SHP77 treated with DMSO at 0.1 percent for 48 hours (cell line): Measurements from ENCODE around the gene DHCR24.
"Not testable (repeated sequence)": the region's sequence is repeated elsewhere in the genome, so short reads cannot be mapped to it uniquely, and the experiment has no call there.

Experiments used
- DNase-seq: peaks from one replicate; lab custom pipeline; 2025; lab: John Stamatoyannopoulos, UW

Gene DHCR24

DNA sequence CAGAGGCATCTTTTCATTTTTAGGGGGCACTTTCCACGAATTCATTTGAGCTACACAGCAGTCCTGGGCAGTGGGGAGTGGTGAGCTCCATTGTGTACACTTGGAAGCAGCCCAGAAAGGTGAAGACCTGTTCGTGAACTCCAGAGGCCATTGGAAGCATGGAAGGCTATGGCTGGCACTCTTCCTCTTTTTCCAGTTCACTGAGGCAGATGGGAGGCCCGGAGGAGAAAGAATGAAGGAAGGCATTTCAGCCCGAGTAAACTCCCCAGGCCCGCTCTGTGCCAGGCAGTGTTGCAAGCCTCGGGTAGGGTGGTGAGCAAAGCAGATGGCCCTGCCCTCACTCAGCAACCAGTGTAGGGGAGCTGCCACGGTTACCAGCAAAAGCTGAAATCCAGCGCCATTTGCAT is 673 bp upstream of the DHCR24 start:
- peak; percentile 58 for DNase-seq

DNA sequence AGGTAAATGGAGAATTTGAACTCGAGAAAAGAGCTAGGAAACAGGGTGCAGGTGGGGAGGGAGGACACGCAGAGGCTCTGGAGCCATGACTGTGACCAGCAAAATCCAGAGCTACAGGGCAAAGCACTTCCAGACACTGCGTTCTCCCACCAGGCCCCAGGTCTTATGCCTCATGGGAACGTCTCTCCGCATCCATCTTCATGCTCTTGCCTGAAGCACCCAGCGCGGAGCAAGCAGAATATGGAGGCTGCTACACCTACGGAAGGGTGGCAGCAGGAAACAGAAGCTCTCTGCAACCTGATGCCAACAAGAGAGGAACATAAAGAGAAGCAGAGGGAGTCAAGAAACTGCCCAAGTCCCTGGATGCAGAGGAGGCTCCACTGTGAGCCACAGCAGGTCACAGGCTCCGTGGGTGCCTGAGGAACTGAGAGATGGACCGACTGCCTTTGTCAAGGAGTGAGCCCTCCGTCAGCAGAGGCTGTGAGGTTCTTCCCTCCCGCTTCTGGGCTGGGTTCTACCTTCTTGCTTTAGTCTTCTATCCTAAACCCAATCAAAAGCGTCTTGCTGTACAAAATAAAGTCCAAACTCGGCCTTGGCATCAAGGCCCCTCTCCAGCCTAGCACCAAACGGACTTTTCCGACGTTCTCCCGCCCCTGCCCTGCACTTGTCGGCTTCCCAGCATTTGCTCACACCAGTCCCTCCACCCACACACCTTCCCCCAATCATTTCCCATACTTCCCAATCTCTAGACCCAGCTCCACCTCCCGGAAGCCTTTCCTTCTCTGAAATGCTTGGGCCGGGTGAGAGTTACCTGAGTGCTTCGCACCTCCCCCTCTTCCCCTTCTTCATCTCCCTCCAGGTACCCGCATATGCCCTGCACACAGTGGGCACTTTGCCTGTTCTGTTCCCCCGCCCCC is 930 bp downstream of the DHCR24 start:
- DNase-seq: no peak

DNA sequence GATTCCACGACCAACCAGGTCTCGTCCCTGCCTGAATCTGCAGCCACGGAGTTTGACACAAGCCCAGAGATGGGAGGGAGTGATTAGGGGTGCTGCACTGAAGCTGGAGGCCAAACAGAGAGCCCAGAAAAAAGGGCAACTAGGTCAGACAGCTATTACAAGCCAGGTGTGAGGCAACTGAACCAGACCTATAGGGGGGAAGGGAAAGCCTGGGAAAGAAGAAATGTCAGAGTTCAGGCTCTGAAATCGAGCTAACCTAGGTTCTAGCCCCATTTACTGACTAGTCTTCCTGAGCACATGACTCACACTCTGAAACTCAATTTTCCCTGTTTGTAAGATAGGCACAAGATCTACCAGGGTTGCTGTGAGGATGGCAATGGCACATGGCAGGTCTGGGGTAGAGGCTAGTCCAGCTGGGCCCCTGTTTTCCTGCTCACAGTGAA is 1.7 kb downstream of the DHCR24 start:
- DNase-seq: no peak

DNA sequence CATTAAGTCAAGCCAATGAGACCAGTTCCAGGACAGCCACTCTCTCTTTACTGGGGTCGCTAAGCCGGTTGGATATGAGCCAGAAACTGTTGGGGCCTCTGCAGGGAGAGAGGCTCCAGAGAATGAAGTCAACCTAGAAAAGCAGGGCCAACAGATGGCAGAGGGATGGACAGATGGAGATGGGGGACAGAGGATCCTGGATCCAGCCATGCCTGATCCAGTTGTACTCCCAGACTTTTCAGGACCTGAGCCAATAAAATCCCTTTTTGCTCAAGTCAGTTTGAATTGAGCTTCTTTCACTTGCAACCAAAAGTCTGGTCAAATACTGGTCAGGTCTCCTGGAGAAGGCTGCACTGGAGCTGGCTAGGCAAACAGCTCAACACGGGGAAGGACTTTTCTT is 2.2 kb downstream of the DHCR24 start:
- no peak for DNase-seq

DNA sequence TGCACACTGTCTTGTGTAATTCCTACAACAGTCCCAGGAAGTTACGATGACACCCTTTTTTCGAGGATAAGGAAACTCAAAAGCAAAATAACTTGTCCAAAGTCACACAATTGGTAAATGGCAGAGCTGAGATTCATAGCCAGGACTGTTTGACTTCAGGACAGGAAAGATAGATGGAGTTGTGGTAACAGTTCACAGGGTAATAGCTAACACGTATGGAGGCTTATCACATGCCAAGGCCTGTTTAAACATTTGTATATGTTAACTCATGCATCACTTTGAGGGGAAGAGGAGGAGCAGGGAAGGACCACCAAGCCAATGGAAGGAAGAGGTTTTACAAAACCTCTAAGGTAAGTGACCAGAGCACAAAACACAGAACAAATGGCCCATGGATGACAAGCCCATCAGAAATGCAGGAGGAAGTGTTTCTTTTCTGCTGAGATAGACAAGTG is 2.8 kb downstream of the DHCR24 start:
- DNase-seq: no peak

DNA sequence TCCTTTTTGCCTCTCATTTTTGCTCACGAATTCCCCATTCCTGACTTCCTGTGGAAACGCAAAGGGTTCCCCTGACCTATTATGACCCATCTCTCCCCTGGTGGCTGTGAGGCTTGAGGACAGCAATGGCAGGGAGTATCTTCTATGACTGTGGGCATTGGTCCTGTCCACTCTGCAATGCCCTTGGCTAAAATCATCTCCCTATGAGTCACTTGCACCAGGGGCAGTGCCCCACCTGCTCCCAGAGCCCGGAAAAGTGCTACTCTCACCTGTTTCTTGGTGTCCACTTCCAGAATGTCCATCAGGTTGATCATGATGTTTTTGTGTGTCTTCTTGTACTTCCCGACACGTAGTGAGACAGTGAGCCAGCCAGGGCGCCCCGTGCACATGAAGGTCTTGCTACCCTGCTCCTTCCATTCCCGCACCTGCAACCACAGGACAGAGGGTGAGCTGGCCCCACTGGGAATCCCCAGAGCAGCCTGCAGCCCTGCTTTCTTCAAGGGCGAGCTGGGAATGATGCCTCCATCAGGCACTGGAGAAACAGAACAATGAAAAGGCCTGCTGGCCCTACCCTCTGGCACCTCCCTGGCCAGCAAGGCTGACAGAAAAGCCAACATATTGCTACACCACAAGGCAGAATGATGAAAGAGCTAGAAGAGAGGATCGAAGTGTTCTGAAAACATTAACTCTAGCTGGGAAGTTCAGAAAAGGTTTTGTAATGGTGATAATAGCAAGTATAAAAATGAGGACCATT is 3.5 kb downstream of the DHCR24 start:
- no peak for DNase-seq

DNA sequence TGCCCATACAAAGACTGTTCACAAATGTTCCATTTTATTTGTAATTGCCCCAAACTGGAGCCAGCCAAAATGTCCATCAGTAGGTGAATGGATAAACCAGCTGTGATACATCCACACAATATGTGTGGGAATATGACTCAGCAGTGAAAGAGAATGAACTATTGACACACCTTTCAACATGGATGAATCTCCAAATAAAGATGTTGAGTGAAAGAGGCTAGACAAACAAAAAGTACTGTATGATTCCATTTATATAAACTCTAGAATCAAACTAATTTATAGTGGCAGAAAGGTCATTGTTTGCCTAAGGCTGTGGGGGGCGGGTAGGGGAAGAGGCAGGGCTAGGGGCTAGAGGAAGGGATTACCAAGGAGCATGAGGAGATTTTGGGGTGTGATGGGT is 4.5 kb downstream of the DHCR24 start:
- DNase-seq: peak; percentile 47

DNA sequence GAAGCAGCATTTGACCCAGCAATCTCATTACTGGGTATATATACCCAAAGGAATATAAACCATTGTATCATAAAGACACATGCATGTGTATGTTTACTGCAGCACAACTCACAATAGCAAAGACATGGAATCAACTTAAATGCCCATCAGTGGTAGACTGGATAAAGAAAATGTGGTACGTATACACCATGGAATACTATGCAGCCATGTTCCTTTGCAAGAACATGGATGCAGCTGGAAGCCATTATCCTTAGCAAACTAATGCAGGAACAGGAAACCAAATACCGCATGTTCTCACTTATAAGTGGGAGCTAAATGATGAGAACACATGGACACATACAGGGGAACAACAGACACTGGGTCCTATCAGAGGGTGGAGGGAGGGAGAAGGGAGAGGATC is 5.4 kb downstream of the DHCR24 start:
- DNase-seq: not testable (repeated sequence)

DNA sequence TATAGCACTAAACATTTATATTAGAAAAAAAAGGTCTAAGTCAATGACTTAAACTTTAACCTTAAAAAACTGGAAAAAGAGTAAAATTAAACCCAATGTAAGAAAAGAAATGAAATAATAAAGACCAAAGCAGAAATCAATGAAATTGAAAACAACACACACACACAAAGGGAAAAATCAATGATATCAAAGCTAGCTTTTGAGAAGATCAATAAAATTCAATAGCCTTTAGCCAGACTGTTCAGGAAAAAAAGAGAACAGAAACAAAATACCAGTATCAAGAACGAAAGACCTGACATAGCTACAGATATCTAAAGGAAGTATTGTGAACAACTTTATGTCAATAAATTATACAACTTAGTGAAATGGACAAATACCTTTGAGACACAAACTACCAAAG is 7.1 kb downstream of the DHCR24 start:
- no peak for DNase-seq

DNA sequence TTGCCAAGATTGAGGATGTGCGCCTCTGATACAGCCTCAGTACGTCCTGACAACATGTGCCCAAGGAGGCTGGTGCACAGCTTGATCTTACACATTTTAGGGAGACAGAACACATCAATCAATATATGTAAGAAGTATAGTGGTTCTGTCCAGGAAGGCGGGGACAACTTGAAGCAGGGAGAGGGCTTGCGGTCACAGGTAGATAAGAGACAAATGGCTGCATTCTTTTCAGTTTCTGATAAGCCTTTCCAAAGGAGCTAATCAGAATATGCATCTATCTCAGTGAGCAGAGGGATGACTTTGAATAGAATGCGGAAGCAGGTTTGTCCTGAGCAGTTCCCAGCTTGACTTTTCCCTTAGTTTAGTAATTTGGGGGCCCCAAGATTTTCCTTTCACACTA is 10.2 kb downstream of the DHCR24 start:
- DNase-seq: no peak

DNA sequence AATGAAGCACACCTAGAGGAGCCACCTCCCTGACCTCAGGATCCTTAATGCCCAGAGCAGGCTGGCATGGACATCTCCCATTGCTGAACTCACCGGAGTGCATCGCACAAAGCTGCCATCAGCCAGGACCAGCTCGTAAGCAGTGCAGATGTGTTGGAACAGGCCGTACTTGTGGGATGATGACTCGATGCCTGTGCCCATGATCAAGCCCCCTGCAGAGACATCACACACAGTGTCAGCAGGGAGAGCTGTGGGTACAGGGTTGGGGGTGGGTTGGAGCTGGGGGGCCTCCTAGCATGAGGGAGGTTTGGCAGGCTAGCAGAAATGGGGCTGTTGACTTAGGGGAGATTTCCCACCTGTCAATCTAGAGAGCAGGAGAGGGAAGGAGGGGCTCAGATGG is 12.0 kb downstream of the DHCR24 start:
- DNase-seq: no peak

DNA sequence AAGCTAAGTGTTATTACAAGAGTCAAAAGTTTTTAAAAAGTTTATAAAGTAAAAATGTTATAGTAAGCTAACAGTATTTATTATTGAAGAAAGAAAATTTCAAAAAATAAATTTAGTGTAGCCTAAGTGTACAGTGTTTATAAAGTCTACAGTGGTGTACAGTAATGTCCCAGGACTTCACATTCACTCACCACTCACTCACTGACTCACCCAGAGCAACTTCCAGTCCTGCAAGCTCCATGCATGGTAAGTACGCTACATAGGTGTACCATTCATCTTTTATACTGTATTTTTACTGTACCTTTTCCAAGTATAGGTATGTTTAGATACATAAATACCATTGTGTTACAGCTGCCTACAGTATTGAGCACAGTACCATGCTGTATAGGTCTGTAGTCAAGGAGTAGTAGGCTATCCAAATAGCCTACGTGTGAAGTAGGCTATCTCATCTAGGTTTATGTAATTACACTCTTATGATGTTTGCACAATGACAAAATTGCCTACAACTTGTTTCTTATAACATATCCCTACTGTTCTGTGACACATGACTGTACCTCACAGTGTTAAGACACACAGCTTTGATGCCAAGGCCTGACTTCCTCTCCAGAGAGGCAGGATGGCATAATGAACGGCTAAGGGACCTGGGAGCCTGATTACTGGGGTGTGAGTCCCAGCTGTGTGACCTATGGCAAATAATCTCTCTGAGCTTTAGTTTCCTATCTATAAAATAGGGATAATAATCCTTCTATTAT is 12.7 kb downstream of the DHCR24 start:
- no peak for DNase-seq

DNA sequence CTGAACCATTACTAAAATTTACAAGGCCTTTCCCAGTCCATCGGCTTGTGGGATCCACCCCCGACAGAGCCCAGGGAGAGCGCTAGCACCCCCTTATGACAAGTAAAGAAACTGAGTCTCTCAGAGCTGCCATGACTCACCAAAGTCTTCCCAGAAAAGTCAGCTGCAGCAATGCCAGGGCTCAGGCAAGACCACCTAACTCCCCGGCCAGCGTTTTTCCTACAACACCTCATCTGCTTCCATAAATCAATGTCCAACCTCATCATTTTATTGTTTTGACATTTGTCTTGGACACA is 15.0 kb downstream of the DHCR24 start:
- DNase-seq: no peak

DNA sequence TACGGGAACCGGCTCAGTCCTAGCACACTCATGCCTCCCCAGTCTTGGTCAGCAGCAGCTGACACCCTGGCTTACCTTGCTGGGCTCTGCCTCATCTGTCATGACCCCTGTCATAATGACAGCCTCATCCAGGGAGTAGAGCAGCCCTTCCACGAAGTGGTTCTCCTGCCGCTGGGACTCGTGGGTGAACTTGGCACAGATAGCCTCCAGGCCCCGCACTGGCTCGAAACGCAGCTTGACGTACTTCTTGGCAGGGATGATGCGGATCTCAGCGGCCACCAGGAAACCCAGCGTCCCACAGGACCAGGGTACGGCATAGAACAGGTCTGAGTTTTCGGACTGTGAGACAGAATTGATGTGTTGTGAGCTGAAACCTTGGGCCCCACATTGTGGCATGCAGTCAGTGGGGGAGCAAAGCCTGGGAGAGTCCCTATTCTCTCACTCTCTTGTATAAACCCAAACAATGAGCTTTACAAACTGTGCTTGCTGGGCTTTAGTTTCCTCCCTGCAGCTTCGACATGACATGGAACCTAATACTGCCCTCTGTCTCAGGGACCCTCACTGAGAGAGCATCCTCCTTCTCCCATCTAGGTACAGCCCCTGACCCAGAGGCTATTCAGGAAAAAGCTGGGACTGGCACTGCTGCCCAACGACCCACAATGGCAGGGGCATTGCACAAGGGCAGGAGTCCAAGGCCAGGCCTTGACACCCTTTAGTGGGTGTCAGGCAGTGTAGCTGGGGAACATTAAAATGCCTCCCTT is 15.5 kb downstream of the DHCR24 start:
- DNase-seq: no peak

DNA sequence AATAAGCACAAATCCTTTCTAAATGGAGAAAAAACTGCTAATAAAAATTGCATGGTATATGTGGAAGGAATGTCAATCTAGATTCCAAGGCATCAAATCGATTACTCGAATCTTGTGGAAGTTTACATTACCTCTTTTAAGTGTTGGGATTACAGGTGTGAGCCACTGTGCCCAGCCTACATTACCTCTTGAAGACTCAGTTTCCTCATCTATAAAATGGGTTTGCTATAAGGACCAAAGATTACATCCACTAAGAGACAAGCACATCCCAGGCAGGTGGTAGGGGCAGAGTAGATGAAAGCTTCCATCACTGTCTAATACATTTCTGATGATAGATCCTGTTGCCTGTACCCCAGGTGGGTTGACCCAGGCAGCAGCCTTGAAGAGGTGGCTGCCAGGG is 16.1 kb downstream of the DHCR24 start:
- DNase-seq: no peak

DNA sequence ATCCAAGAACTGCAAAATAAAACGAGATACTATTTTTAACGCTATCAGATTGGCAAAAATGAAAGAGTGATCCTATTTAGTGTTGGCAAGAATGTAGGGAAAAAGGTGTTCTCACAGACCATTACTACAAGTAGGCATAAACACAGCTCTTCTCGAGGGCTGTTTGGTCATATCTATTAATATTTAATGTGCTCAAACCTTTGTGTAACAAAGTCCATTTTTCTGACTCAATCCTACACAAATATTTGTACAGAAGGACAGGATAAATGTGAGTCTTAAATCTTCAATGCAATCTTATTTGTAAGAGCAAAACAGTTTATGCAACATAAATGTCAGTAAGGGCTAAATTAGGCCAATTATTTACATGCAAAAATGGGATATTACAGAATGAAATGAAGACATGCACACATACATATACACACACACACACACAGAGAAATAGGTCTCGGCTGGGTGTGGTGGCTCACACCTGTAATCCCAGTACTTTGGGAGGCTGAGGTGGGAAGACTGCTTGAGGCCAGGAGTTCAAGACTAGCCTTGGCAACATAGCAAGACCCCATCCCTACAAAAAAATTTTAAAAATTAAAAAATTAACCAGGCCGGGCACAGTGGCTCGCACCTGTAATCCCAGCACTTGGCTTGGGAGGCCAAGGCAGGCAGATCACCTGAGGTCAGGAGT is 17.7 kb downstream of the DHCR24 start:
- no peak for DNase-seq

DNA sequence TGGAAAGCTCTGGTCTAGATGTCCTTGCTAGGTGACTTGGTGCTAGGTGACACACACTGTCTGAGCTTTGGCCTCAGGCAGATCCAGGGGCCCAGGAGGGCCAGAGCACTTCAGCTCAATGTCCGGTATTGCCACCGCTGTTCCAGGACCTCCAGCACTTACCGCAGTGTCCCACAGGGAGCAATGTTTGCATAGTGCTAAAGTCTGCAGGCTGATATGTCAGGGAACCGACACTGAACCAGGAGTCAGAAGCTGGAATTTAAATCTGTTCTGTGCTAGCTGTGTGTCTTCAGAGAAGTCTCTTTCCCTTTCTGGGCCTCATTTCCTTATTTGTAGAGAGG is 19.3 kb downstream of the DHCR24 start:
- DNase-seq: no peak

DNA sequence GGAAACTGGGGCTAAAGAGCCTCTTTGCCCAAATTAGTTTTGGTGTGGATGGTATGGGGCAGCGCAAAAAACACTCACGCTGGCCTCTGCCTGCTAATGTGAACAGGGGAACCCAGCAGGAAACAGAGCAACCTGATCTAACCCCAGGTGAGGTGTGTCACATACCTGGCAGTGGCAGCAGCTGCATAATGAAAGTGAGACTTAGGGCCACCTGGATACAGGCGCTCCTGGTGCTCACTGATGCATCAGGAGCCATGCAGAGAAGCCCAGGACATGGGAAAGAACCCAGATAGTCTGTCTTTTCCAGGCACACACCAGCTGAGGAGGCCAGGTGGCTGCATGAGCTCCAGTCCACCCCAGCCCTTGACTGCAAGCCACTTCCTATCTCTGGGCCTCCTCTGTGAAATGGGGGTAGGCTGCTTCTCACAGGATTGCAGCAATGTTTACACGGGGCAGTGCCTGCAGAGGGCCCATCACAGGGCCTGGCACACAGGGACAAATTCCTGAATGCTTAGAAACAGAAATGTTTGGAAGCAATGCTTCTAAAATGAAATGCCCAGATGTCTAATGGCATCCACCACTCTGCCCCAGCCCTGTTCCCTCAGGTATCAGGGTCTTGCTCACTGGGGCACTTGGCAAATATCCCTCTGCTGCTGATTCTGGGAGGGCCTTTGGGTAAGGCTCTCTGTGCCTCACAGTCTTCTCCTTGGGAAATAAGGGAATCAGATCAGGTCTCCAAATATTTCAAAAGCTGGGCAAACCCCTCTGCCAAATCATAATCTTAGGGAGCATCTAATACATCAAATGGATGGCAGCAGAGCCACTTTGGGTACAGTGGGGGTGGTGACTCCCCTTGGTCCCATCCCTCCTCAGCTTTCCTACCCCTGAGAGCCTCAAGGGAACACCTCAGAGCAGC is 19.9 kb downstream of the DHCR24 start:
- DNase-seq: no peak

DNA sequence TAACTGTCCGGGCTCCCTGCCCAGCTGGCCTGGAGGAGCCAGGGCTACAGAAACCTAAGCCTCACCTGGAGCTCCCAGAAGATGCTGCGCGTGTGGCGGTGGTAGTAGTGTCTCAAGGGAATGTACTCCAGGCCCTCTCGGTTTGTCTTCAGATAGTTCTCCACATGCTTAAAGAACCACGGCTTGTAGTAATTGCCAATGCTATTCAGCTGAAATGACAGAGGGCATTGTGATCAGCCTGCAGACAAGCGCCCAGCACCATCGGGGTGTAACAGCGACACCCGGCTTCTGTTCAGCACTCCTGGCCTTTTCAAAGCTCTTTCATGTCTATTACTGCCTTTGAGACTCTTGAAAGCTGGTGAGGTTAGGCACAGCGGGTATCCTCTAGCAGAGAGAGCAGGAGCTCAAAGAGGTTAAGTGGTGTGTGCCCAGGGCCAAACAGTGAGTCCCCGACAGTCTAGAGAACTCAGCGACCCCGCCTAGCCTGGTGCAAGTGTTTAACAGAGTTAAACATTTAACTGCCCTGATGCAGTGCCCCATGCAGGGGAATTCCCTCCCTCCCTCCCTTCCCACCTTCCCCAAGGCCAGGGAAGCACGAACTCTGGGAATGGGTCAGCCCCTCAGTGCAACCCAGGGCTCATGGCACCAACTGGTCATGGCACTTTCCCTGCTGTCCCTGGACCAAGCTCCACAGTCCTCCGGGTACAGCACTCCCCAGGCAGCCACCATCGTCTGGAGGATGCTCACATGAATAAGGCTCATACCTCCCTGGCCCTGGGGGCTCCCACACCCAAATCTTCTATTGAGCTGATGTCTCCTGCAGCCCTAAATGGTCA is 21.5 kb downstream of the DHCR24 start:
- DNase-seq: no peak
